ENCODE measurements around the gene UNKL.

Gene UNKL

GRCh38 chr16:1356061-1356900 is 58.2 kb downstream of the UNKL start:
- DNase-seq = no peak

- DNase-seq = no peak
Measured at GRCh38 chr16:1355591-1355990, 58.9 kb downstream of the UNKL start.

- DNase-seq = no peak
Measured at GRCh38 chr16:1354815-1355540, 59.5 kb downstream of the UNKL start.

GRCh38 chr16:1351582-1352362 is 62.7 kb downstream of the UNKL start, which contains the start of the genes GNPTG and TSR3:
TSS of gene GNPTG (plus strand) at chr16:1351931. CDS start at chr16:1351966, 35 bp downstream.
TSS of gene TSR3 (minus strand) at chr16:1351878. CDS start at chr16:1351804, 74 bp downstream.
- peak in 49 of 51 donors; percentile 12 to 84 (median 65) for DNase-seq

GRCh38 chr16:1351215-1351581 is 63.3 kb downstream of the UNKL start:
- DNase-seq = no peak

- DNase-seq = no peak
Measured at GRCh38 chr16:1350691-1351090, 63.8 kb downstream of the UNKL start.

- DNase-seq = no peak
Measured at GRCh38 chr16:1349951-1350350, 64.6 kb downstream of the UNKL start.

GRCh38 chr16:1349351-1349750 is 65.2 kb downstream of the UNKL start:
- DNase-seq = no peak

GRCh38 chr16:1348926-1349325 is 65.6 kb downstream of the UNKL start:
- no peak for DNase-seq

GRCh38 chr16:1348441-1348840 is 66.1 kb downstream of the UNKL start:
- DNase-seq = no peak

- DNase-seq = no peak
Measured at GRCh38 chr16:1347962-1348361, 66.5 kb downstream of the UNKL start.

GRCh38 chr16:1347286-1347855 is 67.1 kb downstream of the UNKL start:
- no peak for DNase-seq

- DNase-seq = no peak
Measured at GRCh38 chr16:1346422-1347285, 67.8 kb downstream of the UNKL start.

GRCh38 chr16:1345651-1346421 is 68.7 kb downstream of the UNKL start:
- no peak for DNase-seq

GRCh38 chr16:1345087-1345486 is 69.4 kb downstream of the UNKL start:
- no peak for DNase-seq

GRCh38 chr16:1344499-1344898 is 70.0 kb downstream of the UNKL start:
- no peak for DNase-seq

- no peak for DNase-seq
Measured at GRCh38 chr16:1343428-1344242, 70.9 kb downstream of the UNKL start.

- peak in 48 of 51 donors; percentile 8 to 90 (median 66) for DNase-seq
Measured at GRCh38 chr16:1342526-1343427, 71.7 kb downstream of the UNKL start.
